Measurements from ENCODE around the gene PSG2.
"Not testable (repeated sequence)": the region's sequence is repeated elsewhere in the genome, so short reads cannot be mapped to it uniquely, and the experiment has no call there.

Gene PSG2

DNA sequence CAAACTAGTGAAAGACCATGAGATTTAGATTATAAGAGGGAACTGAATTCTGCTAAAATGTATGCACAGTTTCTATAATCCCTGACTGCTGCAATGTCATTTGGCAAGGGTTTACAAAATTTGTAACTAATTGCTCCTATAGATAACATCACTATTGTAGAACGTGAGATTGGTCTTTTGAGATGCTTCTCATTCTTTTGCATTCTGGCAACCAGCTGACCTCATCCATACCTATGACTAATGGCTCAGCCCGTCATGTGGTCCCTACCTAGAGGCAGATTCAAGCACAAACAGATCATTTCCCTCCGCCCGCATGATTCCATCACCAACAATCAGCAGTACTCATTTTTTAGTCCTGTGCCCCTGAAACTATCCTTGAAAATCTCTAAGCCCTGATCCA is 60.4 kb downstream of the PSG2 start:
- H2BK120ac ChIP-seq (ENCODE audit: low read depth, low read length); H2AFZ ChIP-seq (ENCODE audit: low read length); H3K4me3 ChIP-seq (ENCODE audit: low read length in 2 of 2); H3K79me1 ChIP-seq (ENCODE audit: low read depth, low read length); H3K4ac ChIP-seq (ENCODE audit: low read length); H2AK5ac ChIP-seq (ENCODE audit: low read depth, low read length); H3K23ac ChIP-seq (ENCODE audit: low read depth, low read length, poor library complexity); H3K9ac ChIP-seq (ENCODE audit: low read depth, low read length, poor library complexity); H3K9me3 ChIP-seq (replicated peaks in 1 of 2; ENCODE audit: control insufficient read depth in 2 of 2, insufficient read depth in 1 of 2, low read depth in 1 of 2, low read length in 2 of 2); H3K27ac ChIP-seq (replicated peaks; ENCODE audit: low read length); H4K91ac ChIP-seq (ENCODE audit: low read depth, low read length, poor library complexity); H2BK12ac ChIP-seq (ENCODE audit: low read length); H3K4me1 ChIP-seq (ENCODE audit: control insufficient read depth in 2 of 2, insufficient read depth in 1 of 2, low read depth in 1 of 2, low read length in 2 of 2); H3K18ac ChIP-seq (ENCODE audit: low read length); H3K14ac ChIP-seq (ENCODE audit: low read length); DNase-seq (ENCODE audit: low spot score); H3K36me3 ChIP-seq (replicated peaks in 1 of 2; ENCODE audit: control insufficient read depth in 2 of 2, insufficient read depth in 2 of 2, low read length in 2 of 2); H2BK15ac ChIP-seq (ENCODE audit: low read length); H4K8ac ChIP-seq (ENCODE audit: low read depth, low read length); H3K4me2 ChIP-seq (ENCODE audit: insufficient read depth, low read length, poor library complexity, severe bottlenecking); H3K27me3 ChIP-seq (ENCODE audit: control insufficient read depth in 3 of 3, insufficient read depth in 3 of 3, low read depth in 1 of 3, low read length in 3 of 3); H2BK5ac ChIP-seq (ENCODE audit: low read length): not testable (repeated sequence)
- no CpG with 5 or more reads among the region's 4 CpGs for WGBS, 2 donors (ENCODE audit: extremely low coverage in 2 of 2, insufficient read length in 2 of 2, insufficient replicate concordance in 1 of 2)

DNA sequence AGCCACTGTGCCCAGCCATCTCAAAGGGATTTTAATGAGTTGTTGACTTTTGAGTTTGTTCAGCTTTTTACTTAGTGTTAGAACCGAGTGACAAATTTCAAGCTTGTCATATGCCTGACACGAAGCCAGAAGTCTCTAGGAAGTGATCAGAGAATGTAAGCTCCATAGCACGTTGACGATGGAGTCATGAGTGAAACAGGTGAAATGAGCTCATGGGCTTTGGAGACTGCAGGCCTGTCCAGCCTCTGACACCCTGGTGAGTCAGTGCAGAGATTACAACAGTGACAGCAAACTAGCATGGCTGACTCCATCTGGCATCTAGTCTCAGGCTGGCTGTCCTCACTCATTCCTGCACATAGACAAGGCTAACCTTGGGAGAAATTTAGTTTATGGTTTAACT is 60.9 kb downstream of the PSG2 start:
- not testable (repeated sequence) for H2BK15ac ChIP-seq (ENCODE audit: low read length); H2BK5ac ChIP-seq (ENCODE audit: low read length); H3K27me3 ChIP-seq (ENCODE audit: control insufficient read depth in 3 of 3, insufficient read depth in 3 of 3, low read depth in 1 of 3, low read length in 3 of 3); H3K23ac ChIP-seq (ENCODE audit: low read depth, low read length, poor library complexity); H3K79me1 ChIP-seq (ENCODE audit: low read depth, low read length); H2AFZ ChIP-seq (ENCODE audit: low read length); H2BK120ac ChIP-seq (ENCODE audit: low read depth, low read length); H3K4me3 ChIP-seq (ENCODE audit: low read length in 2 of 2); H3K4me1 ChIP-seq (ENCODE audit: control insufficient read depth in 2 of 2, insufficient read depth in 1 of 2, low read depth in 1 of 2, low read length in 2 of 2); H3K27ac ChIP-seq (replicated peaks; ENCODE audit: low read length); H3K36me3 ChIP-seq (replicated peaks in 1 of 2; ENCODE audit: control insufficient read depth in 2 of 2, insufficient read depth in 2 of 2, low read length in 2 of 2); H3K4me2 ChIP-seq (ENCODE audit: insufficient read depth, low read length, poor library complexity, severe bottlenecking); H3K9me3 ChIP-seq (replicated peaks in 1 of 2; ENCODE audit: control insufficient read depth in 2 of 2, insufficient read depth in 1 of 2, low read depth in 1 of 2, low read length in 2 of 2); H3K4ac ChIP-seq (ENCODE audit: low read length); H4K91ac ChIP-seq (ENCODE audit: low read depth, low read length, poor library complexity); H2BK12ac ChIP-seq (ENCODE audit: low read length); H3K14ac ChIP-seq (ENCODE audit: low read length); DNase-seq (ENCODE audit: low spot score); H2AK5ac ChIP-seq (ENCODE audit: low read depth, low read length); H4K8ac ChIP-seq (ENCODE audit: low read depth, low read length); H3K18ac ChIP-seq (ENCODE audit: low read length); H3K9ac ChIP-seq (ENCODE audit: low read depth, low read length, poor library complexity)
- no CpG with 5 or more reads among the region's 4 CpGs for WGBS, 2 donors (ENCODE audit: extremely low coverage in 2 of 2, insufficient read length in 2 of 2, insufficient replicate concordance in 1 of 2)

DNA sequence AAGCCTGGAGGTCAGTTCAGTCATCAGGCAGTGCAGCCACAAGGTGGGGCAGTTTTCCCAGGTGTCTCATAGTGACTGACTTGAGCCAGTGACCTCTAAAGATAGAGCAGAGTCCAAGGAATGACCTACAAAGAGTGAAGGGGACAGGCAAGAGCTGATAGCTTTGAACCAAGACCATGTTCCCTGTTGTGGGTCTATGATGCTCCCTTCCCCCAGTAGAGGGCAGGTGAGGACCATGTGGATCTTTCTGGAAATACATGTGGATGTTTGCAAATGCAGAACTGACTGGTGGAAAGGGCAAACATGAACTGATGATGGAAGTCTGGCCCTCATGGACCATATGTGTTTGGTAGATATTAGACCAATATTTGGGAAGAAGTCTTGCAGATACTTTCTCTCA is 62.9 kb downstream of the PSG2 start:
- not testable (repeated sequence) for H2BK120ac ChIP-seq (ENCODE audit: low read depth, low read length); H3K79me1 ChIP-seq (ENCODE audit: low read depth, low read length); H3K4me1 ChIP-seq (ENCODE audit: control insufficient read depth in 2 of 2, insufficient read depth in 1 of 2, low read depth in 1 of 2, low read length in 2 of 2); H3K14ac ChIP-seq (ENCODE audit: low read length); H2BK12ac ChIP-seq (ENCODE audit: low read length); H2BK5ac ChIP-seq (ENCODE audit: low read length); H3K23ac ChIP-seq (ENCODE audit: low read depth, low read length, poor library complexity); H3K27ac ChIP-seq (replicated peaks; ENCODE audit: low read length); H2AFZ ChIP-seq (ENCODE audit: low read length); DNase-seq (ENCODE audit: low spot score); H3K18ac ChIP-seq (ENCODE audit: low read length); H3K27me3 ChIP-seq (ENCODE audit: control insufficient read depth in 3 of 3, insufficient read depth in 3 of 3, low read depth in 1 of 3, low read length in 3 of 3); H2BK15ac ChIP-seq (ENCODE audit: low read length); H4K91ac ChIP-seq (ENCODE audit: low read depth, low read length, poor library complexity); H2AK5ac ChIP-seq (ENCODE audit: low read depth, low read length); H3K4me3 ChIP-seq (ENCODE audit: low read length in 2 of 2); H3K36me3 ChIP-seq (replicated peaks in 1 of 2; ENCODE audit: control insufficient read depth in 2 of 2, insufficient read depth in 2 of 2, low read length in 2 of 2); H3K9me3 ChIP-seq (replicated peaks in 1 of 2; ENCODE audit: control insufficient read depth in 2 of 2, insufficient read depth in 1 of 2, low read depth in 1 of 2, low read length in 2 of 2); H4K8ac ChIP-seq (ENCODE audit: low read depth, low read length); H3K9ac ChIP-seq (ENCODE audit: low read depth, low read length, poor library complexity); H3K4me2 ChIP-seq (ENCODE audit: insufficient read depth, low read length, poor library complexity, severe bottlenecking); H3K4ac ChIP-seq (ENCODE audit: low read length)
